ENCODE results near the gene AQR. TPM values are rescaled to one million over a fixed set of nuclear protein-coding genes. Genes with fewer than 3 reads are reported as not detected.

The AQR gene
- total RNA-seq, 1 experiment from 2014 or later = 30.7 TPM

DNA sequence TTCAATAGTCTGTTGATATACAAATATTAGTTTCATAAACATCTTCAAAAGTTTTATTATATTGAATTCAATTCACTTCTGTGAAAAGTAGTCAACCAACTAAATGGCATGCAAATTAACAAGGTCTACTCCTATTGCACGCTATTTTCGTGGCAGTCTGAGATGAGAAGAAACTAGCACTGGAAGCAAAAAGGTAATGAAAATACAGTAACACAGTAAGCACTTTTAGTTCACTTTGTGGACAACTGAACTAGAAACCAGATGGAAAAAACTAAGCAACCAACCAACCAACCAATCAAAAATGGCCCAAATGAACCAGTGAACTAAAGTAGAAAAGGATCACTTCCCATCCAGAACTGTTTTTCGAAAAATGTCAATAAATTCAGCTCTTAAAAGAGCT lies 118.5 kb downstream of the AQR start (continued):
- TF ChIP-seq REST (IDR thresholded peaks at IDR 0.05; ENCODE audit: low read depth) (no peak), ZNF274 (IDR thresholded peaks at IDR 0.05; ENCODE audit: low read depth, low read length) (no peak)

- Histone ChIP-seq H2AFZ (ENCODE audit: low read depth, low read length, poor library complexity, severe bottlenecking) (no peak overlapping the region), H3K79me2 (ENCODE audit: insufficient read depth, low read length) (no peaks in the 10 kb centered on the region), H3K4me1 (ENCODE audit: control insufficient read depth in 1 of 2, insufficient read depth in 2 of 2, low read length in 2 of 2) (no peaks in the 10 kb centered on the region), H4K20me1 (ENCODE audit: insufficient read depth) (no peaks in the 10 kb centered on the region), H3K9me3 (ENCODE audit: control insufficient read depth in 1 of 2, insufficient read depth in 1 of 2, low read depth in 1 of 2, low read length in 2 of 2) (no peaks in the 10 kb centered on the region), H3K9me2 (ENCODE audit: insufficient read depth) (no peaks in the 10 kb centered on the region), H3K36me3 (ENCODE audit: control insufficient read depth in 1 of 2, insufficient read depth in 2 of 2, low read length in 2 of 2) (0 out of 4 replicates have a peak, but pooled peaks cover 0 to 3% of the 10 kb centered on the region in 2 experiments), H3K4me3 (replicated peaks in 1 of 2; ENCODE audit: low read depth in 1 of 2, low read length in 2 of 2) (no peak overlapping the region), H3K27ac (ENCODE audit: low read depth, low read length) (no peak overlapping the region), H3K9ac (ENCODE audit: low read length) (no peak overlapping the region), H3K27me3 (ENCODE audit: insufficient read depth, low read length) (no peaks in the 10 kb centered on the region), H3K4me2 (ENCODE audit: low read length) (no peak overlapping the region)
- BruUV-seq (replicated peaks) = no TSS peak
- ChIA-PET CTCF (no interaction called here), POLR2A (no interaction called here), RAD21 (ENCODE audit: low non-redundant PET in 1 of 2, low total read pairs in 2 of 2, uncharacterized antibody in 2 of 2, unreplicated experiment in 2 of 2) (no interaction called here)
- TF ChIP-seq ELF1 (IDR thresholded peaks at IDR 0.05; ENCODE audit: borderline replicate concordance, low read depth) (no peak), CBX3 (IDR thresholded peaks at IDR 0.05; ENCODE audit: low read depth) (no peak), POLR2A (IDR thresholded peaks at IDR 0.05; ENCODE audit: borderline replicate concordance, extremely low read depth, insufficient read depth, insufficient read length) (no peak), CTCF (IDR thresholded peaks at IDR 0.05 in 2 of 3, conservative IDR thresholded peaks at IDR 0.05 in 1 of 3; ENCODE audit: borderline replicate concordance in 1 of 3, insufficient read depth in 1 of 3, low read depth in 2 of 3, low read length in 2 of 3) (no peak), ZBTB33 (IDR thresholded peaks at IDR 0.05; ENCODE audit: extremely low read depth, insufficient replicate concordance, low read length) (no peak), ATF3 (IDR thresholded peaks at IDR 0.05) (no peak), FOSL1 (IDR thresholded peaks at IDR 0.05; ENCODE audit: low read depth) (no peak), TCF7L2 (IDR thresholded peaks at IDR 0.05; ENCODE audit: borderline replicate concordance, extremely low read depth, insufficient read depth, insufficient read length) (no peak), JUND (IDR thresholded peaks at IDR 0.05) (no peak), ZNF274 (IDR thresholded peaks at IDR 0.05; ENCODE audit: low read depth, low read length) (no peak)
- DNase-seq (ENCODE audit: low read depth, low spot score) (no peak), ATAC-seq (no peak)
- intact Hi-C loops (cut with micrococcal nuclease) = no loop called here
Observed at GRCh38 chr15:34850121-34850520, 119.4 kb downstream of the AQR start.
